C4-2B (cell line): ENCODE measurements around the gene ZER1.

ENCODE experiments used
- ZFX ChIP-seq: fragments of 450-650 bp; IDR thresholded peaks from 2 replicates; pipeline ENCODE4 v1.6.1; 2017
- TF ChIP-seq, protein P1 (sequence below): fragments of 450-650 bp; conservative IDR thresholded peaks from 2 replicates; pipeline ENCODE4 v1.5.1; 2017; ENCODE audit warnings: mild to moderate bottlenecking

DNA sequence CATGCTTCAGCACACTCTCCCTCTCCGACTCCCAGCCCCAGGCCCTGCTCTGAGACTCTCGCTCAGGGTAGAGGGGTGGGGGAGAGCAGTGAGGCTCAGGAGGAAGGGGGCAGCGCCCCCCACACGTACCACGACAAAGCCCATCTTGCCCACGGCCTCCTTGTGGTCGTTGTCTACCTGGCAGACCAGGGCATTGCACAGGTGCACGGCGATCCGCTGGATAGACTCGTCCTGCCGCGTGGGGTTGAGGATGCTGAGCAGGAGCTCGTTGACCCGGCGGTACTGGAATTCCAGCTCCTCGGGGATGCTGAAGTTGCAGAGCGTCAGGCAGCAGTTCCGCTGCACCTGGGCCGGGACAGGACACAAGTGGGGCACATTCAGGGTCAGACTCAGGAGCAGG lies 29.3 kb downstream of the ZER1 start:
- TF ChIP-seq, protein P1, sequence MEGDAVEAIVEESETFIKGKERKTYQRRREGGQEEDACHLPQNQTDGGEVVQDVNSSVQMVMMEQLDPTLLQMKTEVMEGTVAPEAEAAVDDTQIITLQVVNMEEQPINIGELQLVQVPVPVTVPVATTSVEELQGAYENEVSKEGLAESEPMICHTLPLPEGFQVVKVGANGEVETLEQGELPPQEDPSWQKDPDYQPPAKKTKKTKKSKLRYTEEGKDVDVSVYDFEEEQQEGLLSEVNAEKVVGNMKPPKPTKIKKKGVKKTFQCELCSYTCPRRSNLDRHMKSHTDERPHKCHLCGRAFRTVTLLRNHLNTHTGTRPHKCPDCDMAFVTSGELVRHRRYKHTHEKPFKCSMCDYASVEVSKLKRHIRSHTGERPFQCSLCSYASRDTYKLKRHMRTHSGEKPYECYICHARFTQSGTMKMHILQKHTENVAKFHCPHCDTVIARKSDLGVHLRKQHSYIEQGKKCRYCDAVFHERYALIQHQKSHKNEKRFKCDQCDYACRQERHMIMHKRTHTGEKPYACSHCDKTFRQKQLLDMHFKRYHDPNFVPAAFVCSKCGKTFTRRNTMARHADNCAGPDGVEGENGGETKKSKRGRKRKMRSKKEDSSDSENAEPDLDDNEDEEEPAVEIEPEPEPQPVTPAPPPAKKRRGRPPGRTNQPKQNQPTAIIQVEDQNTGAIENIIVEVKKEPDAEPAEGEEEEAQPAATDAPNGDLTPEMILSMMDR, result no peak
- TF ChIP-seq ZFX, result no peak
